Mucosa of descending colon (tissue), 3 donors: ENCODE results near the gene TCAP. TPM values are rescaled to one million over a fixed set of nuclear protein-coding genes. Genes with fewer than 3 reads are reported as not detected.
A peak's percentile ranks its signal among the peaks of the same experiment; 100 is the strongest.

Experiments used
- ATAC-seq: fragments of 200-7000 bp; cut with Tn5 transposase; one replicate; pipeline ENCODE4 v1.9.1; 2020; ENCODE audit warnings: mild to moderate bottlenecking, moderate library complexity
- DNase-seq, 3 donors: peaks; one replicate each; pipeline ENCODE4 v3.0.0-alpha.2; 2020
- H3K36me3 ChIP-seq: fragments of 200-600 bp; one replicate; pipeline ENCODE4 v1.8.0; 2021; ENCODE audit warnings: low read depth, mild to moderate bottlenecking
- H3K4me1 ChIP-seq: fragments of 200-600 bp; one replicate; pipeline ENCODE4 v1.8.0; 2021; ENCODE audit warnings: low read depth, mild to moderate bottlenecking
- H3K4me3 ChIP-seq: fragments of 200-600 bp; one replicate; pipeline ENCODE4 v1.8.0; 2021; ENCODE audit warnings: mild to moderate bottlenecking
- H3K9me3 ChIP-seq: fragments of 200-600 bp; one replicate; pipeline ENCODE4 v1.8.0; 2021; ENCODE audit warnings: mild to moderate bottlenecking
- intact Hi-C, 2 donors: fragments of 100-400 bp; cut with DNase I in 1 of 2; cut with micrococcal nuclease in 1 of 2; formaldehyde crosslinking; loops; one replicate each; pipeline versions ENCODE4 v1.11.0 to v1.11.1; 2022; cut with DNase I, micrococcal nuclease
- total RNA-seq, 3 donors: library from RNA; stranded (reverse); fragmentation: NEBNext Ultra II Directional in 2 of 3; extraction: Animal tissue kit (Norgen Biotek cat#: 25700) in 2 of 3; gene quantifications; one replicate each; pipeline versions ENCODE4 v1.2.1 to v1.2.4, GENCODE V29; 2021 to 2023
- TF ChIP-seq, protein P1 (sequence below): fragments of 200-600 bp; IDR thresholded peaks from one replicate; pipeline ENCODE4 v1.8.0; 2022; ENCODE audit warnings: antibody characterized with exemption, mild to moderate bottlenecking
- donor health status: DM: no; HTN: no; CAD: no; lungs with moderate emphysema.
- donor health status: DM: no; HTN: no; CAD: no.
- donor health status: DM: no; HTN: yes; CAD: no.

TCAP gene
- total RNA-seq, 3 donors from 2014 or later, result 0.96 to 3.4 (median 1.5) TPM

DNA sequence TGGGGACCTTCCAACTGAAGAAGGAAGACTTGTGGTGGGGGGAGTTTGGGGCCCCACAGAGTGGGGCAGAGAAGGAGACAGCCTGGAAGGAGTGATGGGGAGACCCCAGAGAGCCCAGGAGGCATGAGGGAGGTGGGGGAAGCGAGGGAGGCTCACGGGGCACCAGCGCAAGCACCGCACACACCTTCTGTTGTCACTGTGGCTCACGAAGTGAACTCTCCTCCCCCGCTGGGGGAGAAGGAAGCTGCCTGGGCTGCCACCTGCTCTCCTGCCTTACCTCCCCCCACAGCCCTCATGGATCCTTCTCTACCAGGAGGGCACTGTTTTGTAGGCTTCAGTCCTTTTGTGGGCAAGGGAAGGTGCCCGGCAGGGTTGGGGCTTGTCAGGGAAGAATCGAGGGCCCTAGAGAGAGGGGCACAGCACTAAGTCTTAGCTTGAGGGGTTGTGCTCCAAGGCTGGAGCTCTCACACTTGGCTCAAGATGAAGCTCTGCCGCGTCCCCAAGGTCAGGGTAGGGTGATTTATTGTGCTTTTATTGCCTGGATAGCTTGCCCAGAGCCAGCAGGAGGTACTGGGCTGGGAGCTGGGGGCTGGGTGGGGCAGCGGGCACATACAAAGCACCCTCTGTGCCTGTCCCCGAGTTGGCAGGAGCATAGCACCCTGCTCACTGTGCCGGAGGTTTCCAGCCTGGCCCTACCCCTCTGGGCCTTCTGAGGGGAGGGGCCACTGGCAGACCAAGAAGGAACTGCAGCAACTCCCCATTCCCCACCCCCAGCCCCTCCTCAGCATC is 32.8 kb upstream of the TCAP start:
- Histone ChIP-seq H3K4me1 (peaks cover 41% of the 10 kb centered on the region), H3K4me3 (no peak overlapping the region), H3K9me3 (no peaks in the 10 kb centered on the region), H3K36me3 (no peaks in the 10 kb centered on the region)
- DNase-seq, result peak; percentile 91 to 96 (median 93)
- TF ChIP-seq, protein P1, sequence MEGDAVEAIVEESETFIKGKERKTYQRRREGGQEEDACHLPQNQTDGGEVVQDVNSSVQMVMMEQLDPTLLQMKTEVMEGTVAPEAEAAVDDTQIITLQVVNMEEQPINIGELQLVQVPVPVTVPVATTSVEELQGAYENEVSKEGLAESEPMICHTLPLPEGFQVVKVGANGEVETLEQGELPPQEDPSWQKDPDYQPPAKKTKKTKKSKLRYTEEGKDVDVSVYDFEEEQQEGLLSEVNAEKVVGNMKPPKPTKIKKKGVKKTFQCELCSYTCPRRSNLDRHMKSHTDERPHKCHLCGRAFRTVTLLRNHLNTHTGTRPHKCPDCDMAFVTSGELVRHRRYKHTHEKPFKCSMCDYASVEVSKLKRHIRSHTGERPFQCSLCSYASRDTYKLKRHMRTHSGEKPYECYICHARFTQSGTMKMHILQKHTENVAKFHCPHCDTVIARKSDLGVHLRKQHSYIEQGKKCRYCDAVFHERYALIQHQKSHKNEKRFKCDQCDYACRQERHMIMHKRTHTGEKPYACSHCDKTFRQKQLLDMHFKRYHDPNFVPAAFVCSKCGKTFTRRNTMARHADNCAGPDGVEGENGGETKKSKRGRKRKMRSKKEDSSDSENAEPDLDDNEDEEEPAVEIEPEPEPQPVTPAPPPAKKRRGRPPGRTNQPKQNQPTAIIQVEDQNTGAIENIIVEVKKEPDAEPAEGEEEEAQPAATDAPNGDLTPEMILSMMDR, result no peak
- intact Hi-C loops, result no loop called here
- peak; percentile 65 for ATAC-seq

DNA sequence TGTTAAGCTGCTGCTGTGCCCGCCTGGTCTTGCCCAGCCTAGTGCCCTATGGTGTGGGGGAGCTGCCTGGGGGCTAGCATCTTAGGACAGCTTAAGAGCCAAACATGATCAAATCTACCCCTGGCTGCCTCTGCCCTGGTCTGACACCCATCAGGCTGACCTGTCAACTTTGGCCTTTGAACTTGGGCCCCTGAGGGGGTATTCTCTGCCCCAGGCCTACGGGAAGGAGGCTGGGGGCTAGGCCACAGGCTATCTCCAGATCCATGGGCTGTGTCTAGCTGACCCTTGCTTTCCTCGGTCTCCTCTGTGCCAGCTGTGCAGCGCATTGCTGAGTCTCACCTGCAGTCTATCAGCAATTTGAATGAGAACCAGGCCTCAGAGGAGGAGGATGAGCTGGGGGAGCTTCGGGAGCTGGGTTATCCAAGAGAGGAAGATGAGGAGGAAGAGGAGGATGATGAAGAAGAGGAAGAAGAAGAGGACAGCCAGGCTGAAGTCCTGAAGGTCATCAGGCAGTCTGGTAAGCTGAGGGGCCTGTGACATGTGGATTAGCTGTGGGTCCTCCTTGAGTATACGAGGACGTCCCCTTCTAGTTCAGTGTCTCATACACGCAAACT is 31.5 kb upstream of the TCAP start:
- intact Hi-C loops, result no loop called here
- peaks cover 51% of the 10 kb centered on the region for H3K4me1 ChIP-seq

DNA sequence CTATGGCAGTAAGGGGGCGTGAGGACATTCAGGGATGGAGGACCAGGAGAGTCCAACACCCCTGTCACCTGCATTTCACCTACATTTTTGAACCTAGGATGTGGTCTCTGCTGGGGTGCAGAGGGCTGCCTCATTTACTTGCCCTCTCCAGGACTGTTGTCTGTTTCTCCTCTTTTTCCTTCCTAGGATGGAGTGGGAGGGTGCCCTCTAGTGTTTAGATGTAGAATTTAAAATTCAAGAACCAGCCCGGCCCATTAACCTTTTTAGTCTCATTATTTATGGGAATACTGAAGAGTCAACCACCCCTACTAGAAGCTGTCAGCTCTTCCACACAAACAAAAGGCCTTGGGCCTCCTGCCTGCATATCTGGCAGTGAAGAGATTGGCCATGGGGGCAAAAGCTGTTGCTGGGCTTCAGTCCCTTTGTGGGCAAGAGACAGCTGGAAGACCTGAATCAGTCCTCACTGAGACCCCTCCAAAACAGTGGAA is 30.7 kb upstream of the TCAP start:
- no peak for ATAC-seq
- H3K4me1 ChIP-seq, result peaks cover 52% of the 10 kb centered on the region
- intact Hi-C loops, result no loop called here

More for the DNA sequence above, 31.5 kb upstream of the TCAP start:
- no peaks in the 10 kb centered on the region for H3K9me3 ChIP-seq
- TF ChIP-seq, protein P1, result no peak
- no peak overlapping the region for H3K4me3 ChIP-seq
- no peaks in the 10 kb centered on the region for H3K36me3 ChIP-seq
- ATAC-seq (no peak), DNase-seq (no peak)

DNA sequence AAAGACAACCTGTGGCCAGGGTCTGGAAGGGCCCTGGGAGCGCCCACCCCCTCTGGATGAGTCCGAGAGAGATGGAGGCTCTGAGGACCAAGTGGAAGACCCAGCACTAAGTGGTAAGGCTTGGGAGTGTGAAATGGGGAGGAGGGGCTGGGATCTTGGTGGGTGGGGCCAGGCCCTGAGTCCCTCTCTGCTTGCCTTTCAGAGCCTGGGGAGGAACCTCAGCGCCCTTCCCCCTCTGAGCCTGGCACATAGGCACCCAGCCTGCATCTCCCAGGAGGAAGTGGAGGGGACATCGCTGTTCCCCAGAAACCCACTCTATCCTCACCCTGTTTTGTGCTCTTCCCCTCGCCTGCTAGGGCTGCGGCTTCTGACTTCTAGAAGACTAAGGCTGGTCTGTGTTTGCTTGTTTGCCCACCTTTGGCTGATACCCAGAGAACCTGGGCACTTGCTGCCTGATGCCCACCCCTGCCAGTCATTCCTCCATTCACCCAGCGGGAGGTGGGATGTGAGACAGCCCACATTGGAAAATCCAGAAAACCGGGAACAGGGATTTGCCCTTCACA is 29.5 kb upstream of the TCAP start:
- peaks cover 53% of the 10 kb centered on the region for H3K4me1 ChIP-seq
- ATAC-seq (no peak), DNase-seq (no peak)
- TF ChIP-seq, protein P1, result no peak
- no peaks in the 10 kb centered on the region for H3K36me3 ChIP-seq
- intact Hi-C loops, result no loop called here
- H3K9me3 ChIP-seq, result no peaks in the 10 kb centered on the region
- no peak overlapping the region for H3K4me3 ChIP-seq

More for the DNA sequence above, 30.7 kb upstream of the TCAP start:
- no peak overlapping the region for H3K4me3 ChIP-seq
- H3K9me3 ChIP-seq, result no peaks in the 10 kb centered on the region
- no peaks in the 10 kb centered on the region for H3K36me3 ChIP-seq
- TF ChIP-seq, protein P1, result peak; percentile 63
- DNase-seq, result no peak

DNA sequence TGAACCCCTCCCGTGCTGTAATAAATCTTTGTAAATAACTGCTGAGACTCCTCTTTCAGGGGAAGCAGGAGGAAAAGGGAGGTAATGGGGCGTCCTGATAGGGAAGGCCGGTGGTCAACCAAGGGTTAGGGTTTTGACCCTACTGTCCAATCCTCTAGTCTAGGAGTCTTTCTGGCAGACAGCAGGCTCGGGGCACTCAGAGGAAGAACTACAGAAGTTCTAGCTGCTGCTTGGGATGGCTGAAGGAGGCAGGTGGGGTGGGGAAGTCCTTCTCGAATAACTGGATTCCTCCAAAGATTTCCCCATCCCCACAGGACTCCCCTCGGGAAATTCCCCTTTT is 28.6 kb upstream of the TCAP start:
- Histone ChIP-seq H3K36me3 (no peaks in the 10 kb centered on the region), H3K4me1 (peaks cover 53% of the 10 kb centered on the region), H3K4me3 (no peak overlapping the region), H3K9me3 (no peaks in the 10 kb centered on the region)
- DNase-seq (no peak), ATAC-seq (no peak)
- TF ChIP-seq, protein P1, result no peak
- intact Hi-C loops, result no loop called here
